GM10266 (cell line): ENCODE results near the gene AMZ1.

Source experiments
- DNase-seq: peaks from one replicate; pipeline ENCODE4 v3.0.0; 2012; ENCODE audit errors: extremely low spot score
- TF ChIP-seq, protein P1 (sequence below): IDR thresholded peaks from 2 replicates; pipeline ENCODE4 v1.5.1; 2012; ENCODE audit warnings: mild to moderate bottlenecking, low read depth; ENCODE audit not compliant: control insufficient read depth, insufficient read depth; ENCODE audit errors: missing control alignments

AMZ1 gene

DNA sequence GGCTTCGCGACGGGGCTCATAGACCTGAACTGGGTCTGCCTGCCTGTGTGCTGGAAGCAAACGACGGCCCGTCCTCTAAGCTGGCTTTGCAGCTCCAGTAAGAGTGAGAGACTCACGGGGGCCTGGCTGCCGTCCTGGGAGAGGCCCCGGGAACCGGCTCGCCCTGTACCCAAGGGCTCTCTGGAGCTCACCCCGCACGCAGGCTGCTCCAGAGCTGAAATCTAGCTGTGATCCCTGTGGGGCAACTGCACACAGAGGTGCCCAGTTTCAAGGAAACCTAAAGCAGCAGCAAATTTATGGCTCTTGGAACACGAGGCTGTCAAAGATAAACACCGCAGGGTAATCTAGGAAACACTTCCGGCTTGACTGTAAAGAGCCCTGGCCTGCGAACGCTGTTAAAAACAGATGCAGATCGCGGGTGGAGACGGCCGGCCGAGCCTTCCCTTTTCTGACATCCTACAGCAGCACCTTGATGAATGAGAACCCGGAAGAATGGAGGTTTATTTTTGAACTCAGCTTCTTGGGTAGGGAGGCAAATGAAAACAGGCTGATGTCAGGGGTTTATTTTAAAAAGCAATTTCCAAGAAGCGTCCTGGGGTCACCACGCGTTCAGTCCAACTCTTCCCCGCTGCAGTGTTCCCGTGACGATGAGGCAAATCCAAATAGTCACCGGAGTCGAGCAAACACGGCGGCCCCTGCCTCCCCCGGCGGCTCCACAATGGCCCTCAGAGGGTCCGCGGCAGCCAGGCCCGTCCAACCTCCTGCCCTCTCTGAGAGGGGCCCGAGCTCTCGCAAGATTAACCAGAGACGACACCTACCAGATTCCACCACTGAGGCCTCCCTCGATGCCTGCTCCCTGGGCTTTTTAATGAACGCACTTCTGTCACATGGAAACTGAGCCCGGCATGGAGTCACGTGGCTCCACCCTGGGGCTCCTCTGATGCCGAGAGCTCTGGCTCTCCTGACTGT lies 29.6 kb downstream of the AMZ1 start:
- DNase-seq: no peak
- TF ChIP-seq, protein P1, sequence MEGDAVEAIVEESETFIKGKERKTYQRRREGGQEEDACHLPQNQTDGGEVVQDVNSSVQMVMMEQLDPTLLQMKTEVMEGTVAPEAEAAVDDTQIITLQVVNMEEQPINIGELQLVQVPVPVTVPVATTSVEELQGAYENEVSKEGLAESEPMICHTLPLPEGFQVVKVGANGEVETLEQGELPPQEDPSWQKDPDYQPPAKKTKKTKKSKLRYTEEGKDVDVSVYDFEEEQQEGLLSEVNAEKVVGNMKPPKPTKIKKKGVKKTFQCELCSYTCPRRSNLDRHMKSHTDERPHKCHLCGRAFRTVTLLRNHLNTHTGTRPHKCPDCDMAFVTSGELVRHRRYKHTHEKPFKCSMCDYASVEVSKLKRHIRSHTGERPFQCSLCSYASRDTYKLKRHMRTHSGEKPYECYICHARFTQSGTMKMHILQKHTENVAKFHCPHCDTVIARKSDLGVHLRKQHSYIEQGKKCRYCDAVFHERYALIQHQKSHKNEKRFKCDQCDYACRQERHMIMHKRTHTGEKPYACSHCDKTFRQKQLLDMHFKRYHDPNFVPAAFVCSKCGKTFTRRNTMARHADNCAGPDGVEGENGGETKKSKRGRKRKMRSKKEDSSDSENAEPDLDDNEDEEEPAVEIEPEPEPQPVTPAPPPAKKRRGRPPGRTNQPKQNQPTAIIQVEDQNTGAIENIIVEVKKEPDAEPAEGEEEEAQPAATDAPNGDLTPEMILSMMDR: no peak

DNA sequence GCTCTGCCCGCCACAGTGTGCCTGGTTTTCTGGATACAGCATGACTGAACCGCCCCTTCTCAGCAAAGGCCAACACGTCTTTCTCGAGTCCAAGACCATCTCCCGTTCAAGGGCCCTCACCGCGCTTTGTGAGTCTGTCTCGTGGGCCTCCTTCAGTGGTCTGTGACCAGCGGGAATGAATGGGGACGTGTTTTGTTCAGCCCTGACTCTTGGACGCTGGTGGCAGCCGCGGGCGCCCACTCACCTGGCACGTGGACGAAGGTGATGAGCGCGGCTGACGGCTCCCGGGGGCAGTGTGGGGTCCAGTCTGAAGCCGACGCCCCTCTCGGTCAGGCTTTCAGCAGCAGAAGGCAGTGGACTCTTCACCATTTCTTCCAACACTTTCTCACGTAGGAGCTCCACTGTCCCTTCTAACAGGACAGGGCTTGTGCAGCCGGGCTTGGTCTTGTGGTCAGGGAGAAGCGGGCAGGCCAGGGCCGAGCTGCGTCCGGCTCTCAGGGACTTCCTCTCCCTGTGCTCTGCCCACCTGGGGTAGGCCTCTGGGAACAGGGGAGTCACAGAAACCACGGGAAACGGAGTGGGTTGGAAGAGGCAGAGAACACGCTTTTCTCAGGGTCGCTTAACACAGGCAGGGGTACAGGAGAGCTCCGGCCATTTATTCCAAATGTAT lies 30.4 kb downstream of the AMZ1 start:
- DNase-seq: no peak
- TF ChIP-seq, protein P1: no peak

DNA sequence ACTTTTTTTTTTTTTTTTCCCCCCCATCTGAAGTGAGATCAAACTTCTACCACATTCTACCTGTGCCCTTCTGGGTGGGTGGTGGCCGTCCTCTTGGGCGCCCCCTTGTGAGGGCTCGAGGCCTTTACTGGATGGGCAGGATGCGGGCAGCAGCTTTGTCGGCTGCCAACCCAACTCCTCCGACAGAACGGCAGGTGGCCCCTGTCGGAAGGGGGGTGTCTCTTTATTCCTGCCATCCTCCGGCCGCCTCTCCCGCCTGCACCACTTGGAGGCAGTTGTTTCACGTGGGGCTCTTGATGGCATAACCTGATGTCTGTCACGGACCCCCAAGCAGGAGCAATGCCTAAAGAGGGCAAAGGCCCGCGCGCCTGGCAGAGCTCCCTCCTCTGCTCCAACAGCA lies 31.0 kb downstream of the AMZ1 start:
- DNase-seq: peak; percentile 68
- TF ChIP-seq, protein P1: peak; percentile 54

DNA sequence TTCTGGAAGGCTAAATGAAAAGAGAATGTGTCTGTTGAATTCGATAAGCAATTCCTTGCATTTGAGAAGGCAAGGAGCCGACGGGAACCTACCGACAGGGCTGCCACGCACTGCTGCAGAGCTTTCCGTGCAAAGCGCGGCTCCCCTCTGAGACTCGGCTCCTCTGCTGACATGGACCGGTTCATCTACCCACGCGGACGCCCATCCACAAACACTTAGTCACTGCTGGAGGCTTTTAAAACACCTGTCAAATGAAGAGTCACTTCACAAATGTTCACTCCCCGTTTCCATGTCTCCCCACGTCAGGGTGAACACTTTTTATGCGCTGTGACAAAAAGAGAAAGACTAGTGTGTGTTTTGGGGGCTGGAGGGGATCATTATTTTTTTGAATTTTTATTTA lies 32.0 kb downstream of the AMZ1 start:
- TF ChIP-seq, protein P1: no peak
- DNase-seq: no peak

DNA sequence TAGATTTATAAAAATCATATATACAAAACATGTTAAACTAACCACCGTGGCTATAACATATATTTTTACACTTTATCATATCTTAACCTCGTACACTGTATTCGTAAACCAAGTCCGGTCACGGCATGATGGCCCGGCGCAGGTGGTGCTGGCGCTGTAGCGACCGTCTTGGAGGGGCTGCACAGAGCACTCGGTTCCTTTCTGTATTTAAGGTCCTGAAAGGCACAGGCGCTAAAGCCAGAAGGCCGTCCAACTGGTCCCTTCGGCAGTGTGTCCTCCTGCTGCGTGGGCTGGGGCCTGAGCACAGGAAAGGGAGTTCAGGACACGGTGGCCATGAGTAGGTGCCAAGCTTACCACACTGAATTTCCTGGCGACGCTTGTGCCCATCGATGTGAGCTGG lies 33.8 kb downstream of the AMZ1 start:
- TF ChIP-seq, protein P1: no peak
- no peak for DNase-seq

DNA sequence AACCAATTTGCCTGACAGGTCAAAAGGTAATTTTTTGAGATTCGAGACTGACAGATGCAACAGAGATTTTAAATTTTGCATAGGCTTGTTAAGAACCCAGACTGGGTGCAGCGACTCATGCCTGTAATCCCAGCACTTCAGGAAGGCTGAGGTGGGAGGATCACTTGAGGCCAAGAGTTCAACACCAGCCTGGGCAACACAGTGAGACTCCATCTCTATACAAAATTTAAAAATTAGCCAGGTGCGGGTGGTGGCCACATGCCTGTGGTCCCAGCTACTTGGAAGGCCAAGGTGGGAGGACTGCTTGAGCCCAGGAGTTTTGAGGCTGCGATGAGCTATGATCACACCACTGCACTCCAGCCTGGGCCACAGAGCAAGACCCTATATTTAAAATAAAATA lies 34.6 kb downstream of the AMZ1 start:
- no peak for DNase-seq

More for the DNA sequence above, 34.6 kb downstream of the AMZ1 start:
- TF ChIP-seq, protein P1: no peak
